MM.1S (cell line): ENCODE data around the gene PRKAR2B.

Experiments used
- CTCF ChIP-seq: fragments of 300-600 bp; sonication (generic); IDR thresholded peaks from 2 replicates; pipeline ENCODE4 v1.5.1; 2016; ENCODE audit warnings: antibody characterized with exemption, low read length, mixed read lengths
- EZH2 ChIP-seq: fragments of 300-600 bp; sonication (generic); optimal IDR thresholded peaks from 2 replicates; pipeline ENCODE3; 2017; ENCODE audit warnings: low read depth, mild to moderate bottlenecking, antibody characterized with exemption, low read length, mixed read lengths

GRCh38 chr7:107090457-107090856 is 46.0 kb downstream of the PRKAR2B start:
- TF ChIP-seq CTCF (no peak), EZH2 (no peak)
